ENCODE data around the gene MIXL1.
"Not testable (repeated sequence)": the region's sequence is repeated elsewhere in the genome, so short reads cannot be mapped to it uniquely, and the experiment has no call there.

Gene MIXL1

DNA sequence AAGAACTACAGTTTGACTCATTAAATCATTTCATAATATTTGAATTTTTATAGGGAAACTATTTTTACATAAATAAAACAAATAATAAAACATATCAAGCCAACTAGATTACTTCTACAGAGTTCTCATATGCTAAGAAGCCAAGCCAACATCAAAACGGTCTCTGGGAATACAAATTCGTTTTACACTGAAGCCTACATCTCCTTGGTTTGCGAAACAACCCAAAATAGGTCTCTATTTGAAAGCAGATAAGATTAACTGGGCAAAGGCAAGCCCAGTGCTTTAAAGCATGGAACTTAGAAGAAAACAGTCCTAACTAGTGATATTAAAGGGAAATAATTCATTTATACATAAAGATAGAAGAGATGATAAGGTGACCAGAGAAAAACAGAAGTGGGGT, 25.3 kb downstream of the MIXL1 start:
- Histone ChIP-seq H4K8ac (ENCODE audit: low read depth, low read length) (no peak overlapping the region), H4K12ac (ENCODE audit: low read depth, low read length) (no peak overlapping the region), H3K18ac (ENCODE audit: low read length) (no peak overlapping the region), H3K27ac (ENCODE audit: low read depth, low read length) (no peak overlapping the region), H2BK5ac (ENCODE audit: low read depth, low read length, poor library complexity) (no peak overlapping the region), H2BK120ac (ENCODE audit: insufficient read depth, low read length, poor library complexity) (no peak overlapping the region), H3K23ac (ENCODE audit: low read length) (no peak overlapping the region), H4K91ac (ENCODE audit: low read depth, low read length) (no peak overlapping the region), H3K27me3 (ENCODE audit: insufficient read depth, low read length) (no peaks in the 10 kb centered on the region), H3K9ac (ENCODE audit: low read length) (no peak overlapping the region), H3K79me2 (ENCODE audit: control insufficient read depth, insufficient read depth, low read length, poor library complexity) (no peaks in the 10 kb centered on the region), H2AFZ (ENCODE audit: insufficient read depth, low read length, poor library complexity) (no peak overlapping the region), H2AK5ac (ENCODE audit: low read length) (no peak overlapping the region), H3K4me3 (ENCODE audit: low read depth, low read length) (no peak overlapping the region), H3K4ac (ENCODE audit: low read depth, low read length) (no peak overlapping the region), H3K4me1 (ENCODE audit: control insufficient read depth in 1 of 2, insufficient read depth in 2 of 2, low read length in 2 of 2) (no peaks in the 10 kb centered on the region), H3K14ac (ENCODE audit: low read length) (no peak overlapping the region), H3K9me3 (ENCODE audit: insufficient read depth, low read depth, low read length) (no peaks in the 10 kb centered on the region), H2BK12ac (ENCODE audit: low read length) (no peak overlapping the region), H3K36me3 (ENCODE audit: control insufficient read depth in 1 of 2, insufficient read depth in 2 of 2, low read length in 2 of 2) (peaks cover 3 to 16% of the 10 kb centered on the region in 2 experiments), H3K4me2 (ENCODE audit: low read length) (no peak overlapping the region), H3K79me1 (ENCODE audit: low read length) (no peaks in the 10 kb centered on the region)
- no peak for DNase-seq
- no CpG with 5 or more reads among the region's 3 CpGs for WGBS (ENCODE audit: extremely low coverage, insufficient coverage, insufficient read length)

DNA sequence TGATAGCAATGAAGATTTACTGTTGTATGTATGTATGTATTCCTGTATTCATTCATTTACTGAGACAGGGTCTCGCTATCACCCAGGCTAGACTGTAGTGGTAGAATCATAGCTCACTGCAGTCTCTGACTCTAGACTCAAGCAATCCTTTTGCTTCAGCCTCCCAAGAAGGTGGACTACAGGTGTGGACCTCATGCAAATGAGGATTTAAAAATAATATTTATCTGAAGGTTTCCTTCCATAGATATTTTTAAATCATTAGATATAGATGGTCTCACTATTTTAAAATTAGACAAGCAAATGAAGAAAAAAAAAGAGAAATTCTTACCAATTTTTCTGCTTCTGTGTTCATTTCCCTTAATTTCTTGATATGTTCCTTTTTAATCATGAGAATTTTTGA, 27.0 kb downstream of the MIXL1 start:
- H3K9me3 ChIP-seq (ENCODE audit: insufficient read depth, low read depth, low read length), result no peaks in the 10 kb centered on the region
- H2BK12ac ChIP-seq (ENCODE audit: low read length), result no peak overlapping the region
- no peak for DNase-seq
- H3K4ac ChIP-seq (ENCODE audit: low read depth, low read length), result no peak overlapping the region
- H4K91ac ChIP-seq (ENCODE audit: low read depth, low read length), result no peak overlapping the region
- H3K14ac ChIP-seq (ENCODE audit: low read length), result no peak overlapping the region
- H3K4me3 ChIP-seq (ENCODE audit: low read depth, low read length), result no peak overlapping the region
- H4K8ac ChIP-seq (ENCODE audit: low read depth, low read length), result no peak overlapping the region
- H3K18ac ChIP-seq (ENCODE audit: low read length), result no peak overlapping the region
- H3K79me2 ChIP-seq (ENCODE audit: control insufficient read depth, insufficient read depth, low read length, poor library complexity), result no peaks in the 10 kb centered on the region
- H3K4me2 ChIP-seq (ENCODE audit: low read length), result no peak overlapping the region
- no peak overlapping the region for H2AK5ac ChIP-seq (ENCODE audit: low read length)
- H2BK5ac ChIP-seq (ENCODE audit: low read depth, low read length, poor library complexity), result no peak overlapping the region
- no peak overlapping the region for H2BK120ac ChIP-seq (ENCODE audit: insufficient read depth, low read length, poor library complexity)
- no CpG with 5 or more reads among the region's 1 CpG for WGBS (ENCODE audit: extremely low coverage, insufficient coverage, insufficient read length)
- H4K12ac ChIP-seq (ENCODE audit: low read depth, low read length), result no peak overlapping the region
- H3K27ac ChIP-seq (ENCODE audit: low read depth, low read length), result no peak overlapping the region
- H3K36me3 ChIP-seq (ENCODE audit: control insufficient read depth in 1 of 2, insufficient read depth in 2 of 2, low read length in 2 of 2), result peaks cover 1 to 13% of the 10 kb centered on the region in 2 experiments
- H3K27me3 ChIP-seq (ENCODE audit: insufficient read depth, low read length), result no peaks in the 10 kb centered on the region
- no peaks in the 10 kb centered on the region for H3K4me1 ChIP-seq (ENCODE audit: control insufficient read depth in 1 of 2, insufficient read depth in 2 of 2, low read length in 2 of 2)
- no peaks in the 10 kb centered on the region for H3K79me1 ChIP-seq (ENCODE audit: low read length)
- no peak overlapping the region for H2AFZ ChIP-seq (ENCODE audit: insufficient read depth, low read length, poor library complexity)
- H3K23ac ChIP-seq (ENCODE audit: low read length), result no peak overlapping the region
- no peak overlapping the region for H3K9ac ChIP-seq (ENCODE audit: low read length)

DNA sequence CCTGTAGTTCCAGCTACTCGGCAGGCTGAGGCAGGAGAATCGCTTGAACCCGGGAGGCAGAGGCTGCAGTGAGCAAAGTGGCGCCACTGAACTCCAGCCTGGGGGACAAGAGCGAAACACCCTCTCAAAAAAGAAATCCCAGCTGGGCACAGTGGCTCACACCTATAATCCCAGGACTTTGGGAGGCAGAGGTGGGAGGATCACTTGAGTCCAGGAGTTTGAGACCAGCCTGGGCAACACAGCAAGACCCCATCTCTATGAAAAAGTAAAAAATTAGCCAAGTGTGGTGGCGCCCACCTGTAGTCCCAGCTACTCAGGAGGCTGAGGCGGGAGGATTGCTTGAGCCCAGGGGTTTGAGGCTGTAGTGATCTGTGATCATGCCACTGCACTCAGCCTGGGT, 29.4 kb downstream of the MIXL1 start:
- not testable (repeated sequence) for H3K79me1 ChIP-seq (ENCODE audit: low read length)

DNA sequence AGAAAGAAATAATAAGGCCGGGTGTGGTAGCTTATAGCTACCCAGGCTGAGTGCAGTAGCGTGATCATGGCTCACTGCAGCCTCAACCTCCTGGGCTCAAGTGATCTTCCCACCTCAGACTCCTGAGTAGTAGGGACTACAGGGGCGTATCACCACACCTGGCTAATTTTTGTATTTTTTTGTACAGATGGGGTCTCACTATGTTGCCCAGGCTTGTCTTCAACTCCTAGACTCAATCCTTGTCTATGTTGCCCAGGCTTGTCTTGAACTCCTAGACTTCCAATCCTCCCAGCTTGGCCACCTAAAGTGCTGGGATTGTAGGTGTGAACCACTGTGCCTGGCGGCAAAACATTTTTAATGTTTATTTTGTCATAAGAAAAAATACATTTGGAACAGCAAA, 30.5 kb downstream of the MIXL1 start:
- Histone ChIP-seq H3K36me3 (ENCODE audit: control insufficient read depth in 1 of 2, insufficient read depth in 2 of 2, low read length in 2 of 2) (peaks cover 2 to 15% of the 10 kb centered on the region in 2 experiments), H3K4me3 (ENCODE audit: low read depth, low read length) (no peak overlapping the region), H3K79me1 (ENCODE audit: low read length) (no peaks in the 10 kb centered on the region), H2BK120ac (ENCODE audit: insufficient read depth, low read length, poor library complexity) (no peak overlapping the region), H2AFZ (ENCODE audit: insufficient read depth, low read length, poor library complexity) (no peak overlapping the region), H3K14ac (ENCODE audit: low read length) (no peak overlapping the region), H3K4ac (ENCODE audit: low read depth, low read length) (no peak overlapping the region), H4K12ac (ENCODE audit: low read depth, low read length) (no peak overlapping the region), H3K9ac (ENCODE audit: low read length) (no peak overlapping the region), H3K4me1 (ENCODE audit: control insufficient read depth in 1 of 2, insufficient read depth in 2 of 2, low read length in 2 of 2) (no peaks in the 10 kb centered on the region), H3K27me3 (ENCODE audit: insufficient read depth, low read length) (no peaks in the 10 kb centered on the region), H2BK5ac (ENCODE audit: low read depth, low read length, poor library complexity) (no peak overlapping the region), H3K4me2 (ENCODE audit: low read length) (no peak overlapping the region), H3K23ac (ENCODE audit: low read length) (no peak overlapping the region), H3K27ac (ENCODE audit: low read depth, low read length) (no peak overlapping the region), H2BK12ac (ENCODE audit: low read length) (no peak overlapping the region), H2AK5ac (ENCODE audit: low read length) (no peak overlapping the region), H3K9me3 (ENCODE audit: insufficient read depth, low read depth, low read length) (no peaks in the 10 kb centered on the region), H3K79me2 (ENCODE audit: control insufficient read depth, insufficient read depth, low read length, poor library complexity) (no peaks in the 10 kb centered on the region), H4K8ac (ENCODE audit: low read depth, low read length) (no peak overlapping the region), H4K91ac (ENCODE audit: low read depth, low read length) (no peak overlapping the region), H3K18ac (ENCODE audit: low read length) (no peak overlapping the region)
- no peak for DNase-seq
- WGBS (ENCODE audit: extremely low coverage, insufficient coverage, insufficient read length), result no CpG with 5 or more reads among the region's 4 CpGs

More for the DNA sequence above, 29.4 kb downstream of the MIXL1 start:
- not testable (repeated sequence) for H3K79me2 ChIP-seq (ENCODE audit: control insufficient read depth, insufficient read depth, low read length, poor library complexity); H3K4me1 ChIP-seq (ENCODE audit: control insufficient read depth in 1 of 2, insufficient read depth in 2 of 2, low read length in 2 of 2); H3K18ac ChIP-seq (ENCODE audit: low read length); H3K4me3 ChIP-seq (ENCODE audit: low read depth, low read length); H3K9me3 ChIP-seq (ENCODE audit: insufficient read depth, low read depth, low read length); DNase-seq; H3K4me2 ChIP-seq (ENCODE audit: low read length); H3K23ac ChIP-seq (ENCODE audit: low read length); H2BK5ac ChIP-seq (ENCODE audit: low read depth, low read length, poor library complexity); H4K91ac ChIP-seq (ENCODE audit: low read depth, low read length); H2BK120ac ChIP-seq (ENCODE audit: insufficient read depth, low read length, poor library complexity); H3K27ac ChIP-seq (ENCODE audit: low read depth, low read length); H4K12ac ChIP-seq (ENCODE audit: low read depth, low read length); H2AK5ac ChIP-seq (ENCODE audit: low read length); H3K9ac ChIP-seq (ENCODE audit: low read length); H4K8ac ChIP-seq (ENCODE audit: low read depth, low read length); H2AFZ ChIP-seq (ENCODE audit: insufficient read depth, low read length, poor library complexity); H2BK12ac ChIP-seq (ENCODE audit: low read length); H3K14ac ChIP-seq (ENCODE audit: low read length); H3K4ac ChIP-seq (ENCODE audit: low read depth, low read length); H3K27me3 ChIP-seq (ENCODE audit: insufficient read depth, low read length)
- peaks cover 1 to 13% of the 10 kb centered on the region in 2 experiments for H3K36me3 ChIP-seq (ENCODE audit: control insufficient read depth in 1 of 2, insufficient read depth in 2 of 2, low read length in 2 of 2)
- WGBS (ENCODE audit: extremely low coverage, insufficient coverage, insufficient read length), result no CpG with 5 or more reads among the region's 7 CpGs
